ENCODE measurements around the gene APBB2. TPM values are rescaled to one million over a fixed set of nuclear protein-coding genes. Genes with fewer than 3 reads are reported as not detected.

APBB2 gene
- total RNA-seq, 4 donors from 2014 or later, result 42.4 to 95.8 (median 51.3) TPM

DNA sequence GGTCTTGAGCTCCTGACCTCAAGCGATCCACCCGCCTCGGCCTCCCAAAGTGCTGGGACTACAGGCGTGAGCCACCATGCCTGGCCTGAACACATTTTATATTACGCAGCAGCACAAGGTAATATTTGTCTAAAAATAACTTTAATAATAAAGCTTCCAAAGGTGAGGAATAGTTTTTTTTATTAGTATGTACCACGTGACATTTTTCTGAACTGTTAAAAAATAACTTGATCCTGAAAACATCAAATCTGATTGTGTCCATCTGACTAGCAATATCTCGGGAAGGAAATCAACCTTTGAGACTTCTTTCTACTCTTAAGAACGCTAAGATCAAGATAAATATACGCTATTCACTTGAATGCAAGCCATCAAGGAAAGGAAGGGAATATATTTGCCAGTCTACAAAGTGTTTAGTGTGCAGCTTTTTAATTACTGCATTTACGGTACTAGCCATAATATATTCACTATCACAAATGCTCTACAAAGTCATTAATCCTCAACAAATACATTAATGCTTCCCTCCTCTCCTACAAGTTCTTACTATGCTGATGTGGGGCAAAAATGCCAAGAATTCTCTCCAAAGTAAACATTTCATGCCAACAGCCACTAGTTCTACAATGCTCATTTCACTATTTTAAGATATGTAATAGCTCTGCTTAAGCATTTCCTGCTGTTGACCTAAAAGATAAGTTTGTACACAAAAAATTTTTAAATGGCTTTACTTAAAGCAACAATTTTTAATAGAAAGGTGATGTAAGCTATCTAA, 143.6 kb downstream of the APBB2 start:
- TF ChIP-seq POLR2AphosphoS5 (IDR thresholded peaks at IDR 0.05) (no peak), EP300 (IDR thresholded peaks at IDR 0.05) (no peak), POLR2A (IDR thresholded peaks at IDR 0.05) (no peak), CTCF (IDR thresholded peaks at IDR 0.05) (no peak)
- H3K4me1 ChIP-seq, result no peaks in the 10 kb centered on the region
- WGBS, result 83% methylated on average over 10 of the region's 10 CpGs
- no peaks in the 10 kb centered on the region for H3K27me3 ChIP-seq
- no peaks in the 10 kb centered on the region for H3K36me3 ChIP-seq
- no peaks in the 10 kb centered on the region for H3K9me3 ChIP-seq
- no peak for DNase-seq (ENCODE audit: low spot score in 2 of 2)
- no peak overlapping the region for H3K27ac ChIP-seq
- no peak overlapping the region for H3K4me3 ChIP-seq

DNA sequence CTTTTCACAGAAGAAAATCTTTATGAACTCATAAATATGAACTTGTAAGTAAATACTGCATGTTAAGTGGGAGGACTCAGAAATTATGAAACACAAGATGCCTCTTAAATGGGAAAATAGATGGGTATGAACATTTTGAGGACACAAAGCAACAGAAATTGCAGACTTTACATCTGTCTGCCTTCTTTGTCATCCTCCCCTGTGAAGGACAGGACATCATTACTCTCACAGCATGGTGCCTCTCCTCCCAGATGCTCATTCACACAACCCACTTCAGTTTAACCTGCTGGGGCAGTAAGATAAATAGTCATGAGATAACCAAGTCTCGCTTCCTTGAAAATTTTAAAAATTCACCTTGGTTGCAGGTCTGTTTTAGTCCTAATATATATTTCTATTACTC, 144.5 kb downstream of the APBB2 start:
- Histone ChIP-seq H3K36me3 (no peaks in the 10 kb centered on the region), H3K4me3 (no peak overlapping the region), H3K4me1 (peaks cover under 1% of the 10 kb centered on the region), H3K9me3 (no peaks in the 10 kb centered on the region), H3K27me3 (no peaks in the 10 kb centered on the region), H3K27ac (no peak overlapping the region)
- TF ChIP-seq CTCF (IDR thresholded peaks at IDR 0.05) (no peak), POLR2AphosphoS5 (IDR thresholded peaks at IDR 0.05) (no peak), POLR2A (IDR thresholded peaks at IDR 0.05) (no peak), EP300 (IDR thresholded peaks at IDR 0.05) (no peak)
- no peak for DNase-seq (ENCODE audit: low spot score in 2 of 2)
- 94% methylated on average over 1 of the region's 1 CpG for WGBS

- TF ChIP-seq POLR2A (IDR thresholded peaks at IDR 0.05), result no peak
- no peak for TF ChIP-seq CTCF (IDR thresholded peaks at IDR 0.05)
- no peak for TF ChIP-seq EP300 (IDR thresholded peaks at IDR 0.05)
- no peak for TF ChIP-seq POLR2AphosphoS5 (IDR thresholded peaks at IDR 0.05)
These were observed 145.1 kb downstream of the APBB2 start for GRCh38 chr4:41069257-41069656.

DNA sequence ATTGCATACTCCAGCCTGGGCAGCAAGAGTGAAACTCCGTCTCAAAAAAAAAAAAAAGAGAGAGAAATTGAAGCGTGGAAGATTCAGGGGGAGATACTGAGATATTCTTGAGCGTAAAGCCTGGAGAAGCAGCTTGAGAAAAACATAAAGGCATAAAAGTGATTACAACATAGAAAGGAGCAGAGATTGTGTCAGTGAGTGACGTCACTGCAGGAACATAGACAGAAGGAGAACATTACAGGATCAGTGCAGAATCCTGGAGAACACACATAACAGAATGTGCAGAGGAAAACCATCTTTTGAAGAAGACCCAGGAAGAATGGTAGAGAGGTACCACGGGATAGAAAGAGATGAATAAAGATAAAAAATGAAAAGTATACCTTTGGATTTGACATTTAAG, 147.0 kb downstream of the APBB2 start:
- WGBS, result 91% methylated on average over 5 of the region's 5 CpGs

More at GRCh38 chr4:41069257-41069656, 145.1 kb downstream of the APBB2 start:
- no peaks in the 10 kb centered on the region for H3K36me3 ChIP-seq
- DNase-seq (ENCODE audit: low spot score in 2 of 2), result no peak
- no peaks in the 10 kb centered on the region for H3K27me3 ChIP-seq
- 41% methylated on average over 5 of the region's 5 CpGs for WGBS
- H3K4me1 ChIP-seq, result peaks cover 6% of the 10 kb centered on the region
- no peak overlapping the region for H3K4me3 ChIP-seq
- no peaks in the 10 kb centered on the region for H3K9me3 ChIP-seq
- no peak overlapping the region for H3K27ac ChIP-seq

More for the DNA sequence above, 147.0 kb downstream of the APBB2 start:
- Histone ChIP-seq H3K4me3 (no peak overlapping the region), H3K36me3 (no peaks in the 10 kb centered on the region), H3K27me3 (no peaks in the 10 kb centered on the region), H3K9me3 (no peaks in the 10 kb centered on the region), H3K4me1 (peaks cover 7% of the 10 kb centered on the region), H3K27ac (no peak overlapping the region)
- no peak for TF ChIP-seq EP300 (IDR thresholded peaks at IDR 0.05)
- TF ChIP-seq POLR2AphosphoS5 (IDR thresholded peaks at IDR 0.05), result no peak
- TF ChIP-seq POLR2A (IDR thresholded peaks at IDR 0.05), result no peak
- no peak for TF ChIP-seq CTCF (IDR thresholded peaks at IDR 0.05)
- DNase-seq (ENCODE audit: low spot score in 2 of 2), result no peak
